Glutamatergic neuron (in vitro differentiated cells): ENCODE data around the gene KIF3A. TPM values are rescaled to one million over a fixed set of nuclear protein-coding genes. Genes with fewer than 3 reads are reported as not detected.

Source experiments
- DNase-seq: peaks from one replicate; pipeline ENCODE4 v3.0.0; 2022
- H3K27ac Mint-ChIP-seq: one replicate; pipeline ENCODE4 v1.8.0; 2020; ENCODE audit warnings: mild to moderate bottlenecking, mixed read lengths, inconsistent platforms; ENCODE audit not compliant: unreplicated experiment
- H3K27me3 Mint-ChIP-seq: one replicate; pipeline ENCODE4 v1.8.0; 2020; ENCODE audit warnings: mild to moderate bottlenecking, moderate library complexity, mixed read lengths, inconsistent platforms; ENCODE audit not compliant: unreplicated experiment
- H3K36me3 Mint-ChIP-seq: one replicate; pipeline ENCODE4 v1.8.0; 2020; ENCODE audit warnings: mild to moderate bottlenecking, mixed read lengths, inconsistent platforms; ENCODE audit not compliant: unreplicated experiment
- H3K4me1 Mint-ChIP-seq: one replicate; pipeline ENCODE4 v1.8.0; 2020; ENCODE audit warnings: mild to moderate bottlenecking, low read depth, mixed read lengths, inconsistent platforms; ENCODE audit not compliant: unreplicated experiment
- H3K4me3 Mint-ChIP-seq: one replicate; pipeline ENCODE4 v1.8.0; 2020; ENCODE audit warnings: mild to moderate bottlenecking, mixed read lengths, inconsistent platforms; ENCODE audit not compliant: unreplicated experiment
- H3K9me3 Mint-ChIP-seq: one replicate; pipeline ENCODE4 v1.8.0; 2020; ENCODE audit warnings: mild to moderate bottlenecking, moderate library complexity, mixed read lengths, inconsistent platforms; ENCODE audit not compliant: unreplicated experiment
- CTCF ChIP-seq: fragments of 200-600 bp; sonication (generic); IDR thresholded peaks from one replicate; pipeline ENCODE4 v1.5.0; 2021; ENCODE audit not compliant: partially characterized antibody, unreplicated experiment
- total RNA-seq: library from RNA; stranded (reverse); fragmentation: NEBNext Ultra II Directional; extraction: Animal tissue kit (Norgen Biotek cat#: 25700); gene quantifications from one replicate; pipeline ENCODE4 v1.2.1, GENCODE V29; 2021; ENCODE audit not compliant: unreplicated experiment

The KIF3A gene
- total RNA-seq, 1 donor from 2014 or later, result 42.4 TPM

GRCh38 chr5:132667309-132667708 lies 70.0 kb downstream of the KIF3A start:
- Mint-ChIP-seq H3K27ac (no peak overlapping the region), H3K36me3 (no peaks in the 10 kb centered on the region), H3K9me3 (peaks cover 5% of the 10 kb centered on the region), H3K27me3 (peaks cover 3% of the 10 kb centered on the region), H3K4me3 (no peak overlapping the region), H3K4me1 (peaks cover 14% of the 10 kb centered on the region)
- no peak for TF ChIP-seq CTCF
- DNase-seq, result no peak

GRCh38 chr5:132666310-132667123 lies 70.8 kb downstream of the KIF3A start:
- Mint-ChIP-seq H3K9me3 (peaks cover 5% of the 10 kb centered on the region), H3K4me3 (no peak overlapping the region), H3K27me3 (peaks cover 7% of the 10 kb centered on the region), H3K27ac (no peak overlapping the region), H3K36me3 (no peaks in the 10 kb centered on the region), H3K4me1 (peaks cover 14% of the 10 kb centered on the region)
- no peak for TF ChIP-seq CTCF
- DNase-seq, result no peak

- Mint-ChIP-seq H3K27me3 (peaks cover 7% of the 10 kb centered on the region), H3K4me1 (peaks cover 16% of the 10 kb centered on the region), H3K4me3 (no peak overlapping the region), H3K9me3 (peaks cover 8% of the 10 kb centered on the region), H3K27ac (no peak overlapping the region), H3K36me3 (no peaks in the 10 kb centered on the region)
- no peak for TF ChIP-seq CTCF
- DNase-seq, result no peak
Measured at GRCh38 chr5:132665574-132666080, 71.7 kb downstream of the KIF3A start.

GRCh38 chr5:132664696-132665209 lies 72.6 kb downstream of the KIF3A start:
- Mint-ChIP-seq H3K27me3 (peaks cover 9% of the 10 kb centered on the region), H3K36me3 (no peaks in the 10 kb centered on the region), H3K9me3 (peaks cover 8% of the 10 kb centered on the region), H3K4me1 (peaks cover 16% of the 10 kb centered on the region), H3K4me3 (no peak overlapping the region), H3K27ac (no peak overlapping the region)
- no peak for TF ChIP-seq CTCF
- no peak for DNase-seq
